Loucy (cell line): ENCODE measurements around the gene PLEKHN1.
A peak's percentile ranks its signal among the peaks of the same experiment; 100 is the strongest.

Experiments used
- H2AFZ ChIP-seq: fragments of 200-600 bp; sonication (generic); 2 replicates; pipeline ENCODE4 v1.6.0; 2016; ENCODE audit warnings: antibody characterized with exemption, mild to moderate bottlenecking, low read length, moderate library complexity
- H3F3A ChIP-seq: fragments of 200-600 bp; 2 replicates; pipeline ENCODE4 v1.6.0; 2016; ENCODE audit warnings: antibody characterized with exemption, low read depth, mild to moderate bottlenecking
- H3K27me3 ChIP-seq: fragments of 200-600 bp; sonication (generic); 2 replicates; pipeline ENCODE4 v1.6.1; 2014; ENCODE audit warnings: low read length, mild to moderate bottlenecking; ENCODE audit not compliant: insufficient read depth, poor library complexity, severe bottlenecking
- H3K36me3 ChIP-seq: fragments of 200-600 bp; sonication (generic); 2 replicates; pipeline ENCODE4 v1.6.1; 2016; ENCODE audit warnings: low read length; ENCODE audit not compliant: insufficient read depth
- H3K4me1 ChIP-seq: fragments of 200-600 bp; sonication (generic); 2 replicates; pipeline ENCODE4 v1.5.1; 2014; ENCODE audit warnings: low read length, mild to moderate bottlenecking; ENCODE audit not compliant: insufficient read depth, poor library complexity, severe bottlenecking
- H3K4me2 ChIP-seq: fragments of 200-600 bp; sonication (generic); 2 replicates; pipeline ENCODE4 v1.6.0; 2014; ENCODE audit warnings: antibody characterized with exemption, low read length, low read depth, mild to moderate bottlenecking; ENCODE audit not compliant: poor library complexity, severe bottlenecking
- H3K4me3 ChIP-seq: fragments of 200-600 bp; sonication (generic); 2 replicates; pipeline ENCODE4 v1.5.1; 2014; ENCODE audit warnings: low read length, mild to moderate bottlenecking, mixed read lengths; ENCODE audit not compliant: poor library complexity, severe bottlenecking
- H3K79me2 ChIP-seq: fragments of 200-600 bp; sonication (generic); 2 replicates; pipeline ENCODE4 v1.6.1; 2014; ENCODE audit warnings: low read length; ENCODE audit not compliant: insufficient read depth
- H3K9ac ChIP-seq: fragments of 200-600 bp; sonication (generic); 2 replicates; pipeline ENCODE4 v1.6.0; 2014; ENCODE audit warnings: mild to moderate bottlenecking, low read depth, low read length, moderate library complexity; ENCODE audit not compliant: poor library complexity, severe bottlenecking
- H3K9me2 ChIP-seq: fragments of 200-600 bp; sonication (generic); replicated peaks from 2 replicates; pipeline ENCODE4 v1.6.1; 2016; ENCODE audit warnings: low read depth, low read length, mixed read lengths
- H3K9me3 ChIP-seq: fragments of 200-600 bp; sonication (generic); 2 replicates; pipeline ENCODE4 v1.6.1; 2014; ENCODE audit warnings: mild to moderate bottlenecking, antibody characterized with exemption, low read length, low read depth; ENCODE audit not compliant: insufficient read depth
- H4K20me1 ChIP-seq: fragments of 200-600 bp; sonication (generic); 2 replicates; pipeline ENCODE4 v1.6.0; 2014; ENCODE audit warnings: antibody characterized with exemption, low read length, mild to moderate bottlenecking; ENCODE audit not compliant: insufficient read depth, poor library complexity, severe bottlenecking
- CTCF ChIP-seq: fragments of 200-600 bp; sonication (generic); conservative IDR thresholded peaks from 2 replicates; pipeline ENCODE4 v1.5.1; 2014; ENCODE audit warnings: mild to moderate bottlenecking, antibody characterized with exemption, low read length
- EZH2phosphoT487 ChIP-seq: fragments of 200-600 bp; IDR thresholded peaks from 2 replicates; pipeline ENCODE4 v1.6.1; 2018; ENCODE audit warnings: antibody characterized with exemption, mild to moderate bottlenecking, moderate library complexity, borderline replicate concordance

Gene PLEKHN1

GRCh38 chr1:999725-1000356, 33.6 kb downstream of the PLEKHN1 start, which contains the start of gene HES4:
Gene HES4, minus strand, starts transcription at chr1:1000097. Its CDS starts 124 bp downstream, at chr1:999973.
- Histone ChIP-seq H2AFZ (peak within 1 kb of the TSS; percentile 95), H3K9me3 (no peaks in the 10 kb centered on the region), H3K9me2 (no peaks in the 10 kb centered on the region), H3K36me3 (no peaks in the 10 kb centered on the region), H4K20me1 (peaks cover 17% of the 10 kb centered on the region), H3K27me3 (no peaks in the 10 kb centered on the region), H3K9ac (peak within 1 kb of the TSS; percentile 81), H3K4me1 (peaks cover 49% of the 10 kb centered on the region), H3K4me3 (peak within 1 kb of the TSS; percentile 85), H3K4me2 (peak within 1 kb of the TSS; percentile 98), H3F3A (no peaks in the 10 kb centered on the region), H3K79me2 (peaks cover 19% of the 10 kb centered on the region; the same call in 1 of the 2 replicates)
- TF ChIP-seq CTCF (no peak), EZH2phosphoT487 (no peak)

- H2AFZ ChIP-seq: peak overlapping the region; percentile 95
Observed at GRCh38 chr1:1000357-1001056, 34.2 kb downstream of the PLEKHN1 start.

GRCh38 chr1:1001057-1001783, 34.9 kb downstream of the PLEKHN1 start:
- Histone ChIP-seq H3K9me2 (no peaks in the 10 kb centered on the region), H2AFZ (peak overlapping the region; percentile 66), H3K4me3 (peak overlapping the region; percentile 85), H3K4me1 (peaks cover 57% of the 10 kb centered on the region), H3K36me3 (no peaks in the 10 kb centered on the region), H4K20me1 (peaks cover 17% of the 10 kb centered on the region), H3K79me2 (peaks cover 19% of the 10 kb centered on the region; the same call in 1 of the 2 replicates), H3K9ac (peak overlapping the region; percentile 81), H3K9me3 (no peaks in the 10 kb centered on the region), H3K27me3 (no peaks in the 10 kb centered on the region), H3K4me2 (peak overlapping the region; percentile 98), H3F3A (no peaks in the 10 kb centered on the region)
- TF ChIP-seq CTCF (no peak), EZH2phosphoT487 (no peak)

More at GRCh38 chr1:1000357-1001056, 34.2 kb downstream of the PLEKHN1 start:
- no peaks in the 10 kb centered on the region for H3K9me3 ChIP-seq
- no peak for TF ChIP-seq EZH2phosphoT487
- peaks cover 17% of the 10 kb centered on the region for H4K20me1 ChIP-seq
- H3K4me3 ChIP-seq: peak overlapping the region; percentile 85
- H3K4me1 ChIP-seq: peaks cover 55% of the 10 kb centered on the region
- H3K4me2 ChIP-seq: peak overlapping the region; percentile 98
- no peaks in the 10 kb centered on the region for H3F3A ChIP-seq
- no peaks in the 10 kb centered on the region for H3K9me2 ChIP-seq
- peak overlapping the region; percentile 81 for H3K9ac ChIP-seq
- no peaks in the 10 kb centered on the region for H3K27me3 ChIP-seq
- H3K79me2 ChIP-seq: peaks cover 19% of the 10 kb centered on the region; the same call in 1 of the 2 replicates
- H3K36me3 ChIP-seq: no peaks in the 10 kb centered on the region
